A549 (cell line): ENCODE results near the gene COG2.

Experiments used
- EP300 ChIP-seq, 2 experiments: fragments of >200 bp; sonication (Bioruptor Twin); formaldehyde crosslinking; IDR thresholded peaks; 2 replicates in 1 of 2; 3 replicates in 1 of 2; pipeline ENCODE4 v1.6.1; 2016 to 2017
- FOSB ChIP-seq: fragments of 250-450 bp; sonication (Bioruptor Pico); IDR thresholded peaks from 2 replicates; pipeline ENCODE4 v1.5.0; 2020; ENCODE audit warnings: mild to moderate bottlenecking, moderate library complexity
- MAZ ChIP-seq: fragments of 150-350 bp; IDR thresholded peaks from 2 replicates; pipeline ENCODE4 v1.6.1; 2014; ENCODE audit warnings: antibody characterized with exemption, low read depth, low read length, borderline replicate concordance
- MYC ChIP-seq: IDR thresholded peaks from 2 replicates; pipeline ENCODE4 v1.6.1; 2012; ENCODE audit warnings: mild to moderate bottlenecking, inconsistent platforms, low read length, improper control_type of control experiment, borderline replicate concordance
- RAD21 ChIP-seq, 2 experiments: fragments of >200 bp in 1 of 2; sonication (Bioruptor Twin) in 1 of 2; formaldehyde crosslinking in 1 of 2; IDR thresholded peaks in 1 of 2; conservative IDR thresholded peaks in 1 of 2; 2 replicates in 1 of 2; 3 replicates in 1 of 2; pipeline ENCODE4 v1.6.1; 2012 to 2018; ENCODE audit warnings: inconsistent platforms in 1 of 2
- TF ChIP-seq, protein P1 (sequence below): fragments of >200 bp; sonication (Bioruptor Twin); formaldehyde crosslinking; IDR thresholded peaks from 3 replicates; pipeline ENCODE4 v1.5.1; 2016
- TF ChIP-seq, protein P2 (sequence below): fragments of 450-650 bp; IDR thresholded peaks from 2 replicates; pipeline ENCODE4 v1.6.1; 2014; ENCODE audit warnings: antibody characterized with exemption

DNA sequence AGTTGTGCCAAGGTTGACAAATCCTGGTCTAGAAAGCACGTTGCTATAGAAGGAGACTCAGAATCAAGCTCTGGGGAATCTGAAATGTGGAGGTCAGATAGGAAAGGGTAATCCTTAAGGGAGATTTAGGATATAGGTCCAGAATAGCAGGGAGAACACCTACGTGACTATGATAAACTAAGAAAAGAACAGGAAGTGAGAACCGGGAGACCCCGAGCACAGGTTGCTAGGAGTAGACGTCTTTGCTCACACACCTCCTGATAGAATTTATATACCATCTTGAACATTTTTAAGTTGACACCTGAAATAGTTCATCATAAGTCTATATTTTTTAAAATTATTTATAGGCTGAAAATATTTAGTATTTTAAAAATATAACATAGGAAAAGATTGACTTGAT is 7.9 kb upstream of the COG2 start:
- no peak for TF ChIP-seq FOSB (CRISPR knock-in tag)
- TF ChIP-seq, protein P1, sequence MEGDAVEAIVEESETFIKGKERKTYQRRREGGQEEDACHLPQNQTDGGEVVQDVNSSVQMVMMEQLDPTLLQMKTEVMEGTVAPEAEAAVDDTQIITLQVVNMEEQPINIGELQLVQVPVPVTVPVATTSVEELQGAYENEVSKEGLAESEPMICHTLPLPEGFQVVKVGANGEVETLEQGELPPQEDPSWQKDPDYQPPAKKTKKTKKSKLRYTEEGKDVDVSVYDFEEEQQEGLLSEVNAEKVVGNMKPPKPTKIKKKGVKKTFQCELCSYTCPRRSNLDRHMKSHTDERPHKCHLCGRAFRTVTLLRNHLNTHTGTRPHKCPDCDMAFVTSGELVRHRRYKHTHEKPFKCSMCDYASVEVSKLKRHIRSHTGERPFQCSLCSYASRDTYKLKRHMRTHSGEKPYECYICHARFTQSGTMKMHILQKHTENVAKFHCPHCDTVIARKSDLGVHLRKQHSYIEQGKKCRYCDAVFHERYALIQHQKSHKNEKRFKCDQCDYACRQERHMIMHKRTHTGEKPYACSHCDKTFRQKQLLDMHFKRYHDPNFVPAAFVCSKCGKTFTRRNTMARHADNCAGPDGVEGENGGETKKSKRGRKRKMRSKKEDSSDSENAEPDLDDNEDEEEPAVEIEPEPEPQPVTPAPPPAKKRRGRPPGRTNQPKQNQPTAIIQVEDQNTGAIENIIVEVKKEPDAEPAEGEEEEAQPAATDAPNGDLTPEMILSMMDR: no peak
- no peak for TF ChIP-seq MYC
- TF ChIP-seq RAD21 (conservative IDR thresholded peaks at IDR 0.05 in 1 of 2, IDR thresholded peaks at IDR 0.05 in 1 of 2): no peak
- TF ChIP-seq MAZ: no peak
- no peak for TF ChIP-seq EP300 (IDR thresholded peaks at IDR 0.05)
- TF ChIP-seq, protein P2, sequence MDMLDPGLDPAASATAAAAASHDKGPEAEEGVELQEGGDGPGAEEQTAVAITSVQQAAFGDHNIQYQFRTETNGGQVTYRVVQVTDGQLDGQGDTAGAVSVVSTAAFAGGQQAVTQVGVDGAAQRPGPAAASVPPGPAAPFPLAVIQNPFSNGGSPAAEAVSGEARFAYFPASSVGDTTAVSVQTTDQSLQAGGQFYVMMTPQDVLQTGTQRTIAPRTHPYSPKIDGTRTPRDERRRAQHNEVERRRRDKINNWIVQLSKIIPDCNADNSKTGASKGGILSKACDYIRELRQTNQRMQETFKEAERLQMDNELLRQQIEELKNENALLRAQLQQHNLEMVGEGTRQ: no peak
